Glomerular endothelial cell (primary cell): ENCODE results near the gene TFPI. TPM values are rescaled to one million over a fixed set of nuclear protein-coding genes. Genes with fewer than 3 reads are reported as not detected.
"Not testable (repeated sequence)": the region's sequence is repeated elsewhere in the genome, so short reads cannot be mapped to it uniquely, and the experiment has no call there.

Experiments used
- DNase-seq: peaks from one replicate; pipeline ENCODE4 v3.0.0-alpha.2; 2011; ENCODE audit warnings: low read depth, low spot score; ENCODE audit errors: extremely low read depth
- total RNA-seq: library from RNA; depleted of rRNA; stranded (reverse); fragments of >200 nt; gene quantifications from 2 replicates; pipeline ENCODE4 v1.2.3, GENCODE V29; 2015

TFPI gene
- total RNA-seq, 1 donor from 2014 or later: 224 TPM

DNA sequence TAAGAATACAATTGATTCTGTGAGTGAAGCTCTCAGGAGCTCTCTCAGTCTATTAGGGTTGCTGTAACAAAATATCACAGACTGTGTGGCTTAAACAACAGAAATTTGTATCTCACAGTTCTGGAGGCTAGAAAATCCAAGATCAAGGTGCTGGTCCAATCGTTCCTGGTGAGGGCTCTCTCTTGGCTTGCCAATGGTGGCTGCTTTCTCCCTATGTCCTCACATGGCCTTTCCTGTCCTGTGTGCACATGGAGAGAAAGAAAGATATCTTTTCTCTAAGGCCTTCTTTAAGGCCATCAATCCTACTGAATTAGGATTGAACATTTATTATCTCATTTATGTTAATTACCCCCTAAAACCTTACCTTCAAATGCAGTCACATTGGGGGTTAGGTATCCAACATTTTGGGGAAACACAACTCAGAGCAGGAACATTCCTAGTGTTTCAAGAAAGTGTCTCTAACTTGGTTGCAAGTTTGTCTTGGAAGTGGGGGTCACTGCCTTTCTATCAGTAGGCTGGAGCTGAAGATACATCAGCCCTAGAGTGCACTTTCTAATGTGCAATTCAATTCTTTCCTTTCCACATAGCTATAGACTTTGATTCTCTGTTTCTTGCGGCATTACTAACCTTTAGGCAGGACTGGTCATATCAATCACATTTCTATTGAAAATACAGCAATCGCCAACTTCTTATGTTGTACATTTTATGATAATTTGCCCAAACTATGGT is 24.8 kb downstream of the TFPI start:
- no peak for DNase-seq

DNA sequence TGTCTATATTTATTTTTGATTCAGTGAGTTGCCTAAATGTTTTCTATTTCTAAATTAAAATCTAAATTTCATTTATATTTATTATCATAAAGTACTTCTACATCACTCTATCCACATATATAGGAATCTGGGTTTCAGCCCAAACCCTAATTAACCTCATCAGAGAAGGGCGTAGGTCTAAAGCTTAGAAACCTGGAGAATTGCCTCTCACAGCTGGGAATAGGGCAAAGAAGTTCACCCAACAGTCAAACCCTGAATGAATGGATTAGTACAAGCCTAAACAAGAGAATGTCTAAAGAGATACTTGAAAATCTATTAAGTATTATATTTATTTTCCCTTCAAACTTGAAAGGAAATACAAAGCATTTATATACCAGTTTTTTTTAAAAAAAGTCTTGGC is 26.2 kb downstream of the TFPI start:
- DNase-seq: no peak

DNA sequence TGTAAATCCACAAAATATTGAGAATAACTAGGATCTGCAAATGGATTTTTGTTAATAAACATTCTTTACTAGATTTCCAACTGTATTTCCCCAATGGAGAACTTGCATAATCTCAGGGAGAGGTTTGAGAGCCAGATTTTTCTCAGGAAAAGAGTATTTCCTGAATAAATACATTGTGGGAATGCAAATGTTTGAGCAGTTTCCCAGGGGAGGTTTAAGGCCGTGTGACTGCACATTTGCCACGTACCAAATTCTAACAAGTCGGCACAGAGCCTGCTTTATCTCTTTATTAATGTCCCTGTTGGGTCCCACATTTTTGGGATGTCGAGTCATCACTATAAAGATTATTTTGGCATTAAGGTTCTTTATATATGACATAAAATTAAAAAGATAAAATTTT is 27.0 kb downstream of the TFPI start:
- peak; percentile 75 for DNase-seq

DNA sequence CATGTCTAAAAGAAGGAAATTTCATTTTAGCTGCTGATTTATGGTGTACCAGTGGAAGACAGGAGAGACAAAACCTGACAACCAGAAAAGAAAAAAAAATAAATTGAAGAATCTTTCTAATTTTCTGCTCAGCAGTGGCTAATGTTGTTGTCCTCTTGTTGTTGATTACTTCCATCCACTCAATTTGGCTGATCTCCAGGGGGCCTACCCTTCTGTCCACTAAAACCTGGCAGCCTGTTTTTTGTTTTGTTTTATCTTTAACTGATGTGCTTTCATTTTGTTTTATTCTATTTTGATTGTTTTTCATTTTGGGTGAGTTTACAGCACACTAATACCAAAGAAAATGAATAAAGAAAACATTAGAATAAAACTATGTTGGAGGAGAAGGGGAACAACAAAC is 27.4 kb downstream of the TFPI start:
- DNase-seq: no peak

DNA sequence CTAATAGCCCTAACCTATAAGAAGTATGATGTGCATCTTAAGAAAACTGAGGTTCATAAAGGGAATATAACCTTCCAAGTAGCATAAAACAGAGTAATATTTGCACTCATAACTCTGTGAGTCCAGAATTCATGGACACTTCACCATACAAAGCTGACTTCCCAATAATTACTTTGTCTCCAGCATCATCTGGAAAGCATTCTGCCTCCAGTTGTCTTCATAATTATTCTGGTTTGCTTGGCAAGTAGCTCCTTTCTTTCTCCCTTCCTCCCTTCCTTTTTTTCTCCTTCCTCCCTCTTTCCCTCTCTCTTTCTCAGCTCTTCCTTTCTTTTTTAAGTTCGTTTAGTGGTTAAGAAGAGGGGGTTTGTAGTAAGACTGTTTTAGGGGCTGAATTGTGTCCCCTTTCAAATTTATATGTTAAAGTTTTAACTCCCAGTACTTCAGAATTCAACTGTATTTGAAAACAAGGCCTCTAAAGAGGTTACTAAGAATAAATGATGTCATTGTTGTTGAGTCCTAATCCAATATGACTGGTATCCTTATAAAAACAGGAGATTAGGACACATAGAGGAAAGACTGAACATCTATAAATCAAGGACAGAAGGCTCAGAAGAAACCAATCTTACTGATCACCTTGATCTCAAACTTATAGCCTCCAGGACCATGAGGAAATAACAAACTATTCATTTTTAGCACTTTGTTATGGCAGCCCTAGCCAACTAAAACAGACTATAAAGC is 28.9 kb downstream of the TFPI start:
- no peak for DNase-seq

DNA sequence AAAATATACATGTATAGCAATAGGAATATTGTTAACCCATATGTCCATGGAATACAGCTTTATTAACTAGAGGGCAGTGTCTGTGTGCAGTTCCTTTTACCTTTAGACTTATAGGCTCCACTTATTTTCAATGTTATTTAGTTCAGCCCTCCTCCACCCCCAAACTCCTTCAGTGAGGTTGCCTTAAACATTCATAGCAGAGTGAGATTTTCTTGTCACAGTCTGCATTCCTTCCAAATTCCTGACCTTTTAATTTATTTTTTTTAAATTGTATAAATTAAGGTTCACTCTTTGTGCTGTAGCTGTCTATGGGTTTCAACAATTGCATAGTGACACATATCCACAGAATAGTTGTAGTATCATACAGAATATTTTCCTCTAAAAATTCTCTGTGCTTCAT is 30.9 kb downstream of the TFPI start:
- DNase-seq: no peak

DNA sequence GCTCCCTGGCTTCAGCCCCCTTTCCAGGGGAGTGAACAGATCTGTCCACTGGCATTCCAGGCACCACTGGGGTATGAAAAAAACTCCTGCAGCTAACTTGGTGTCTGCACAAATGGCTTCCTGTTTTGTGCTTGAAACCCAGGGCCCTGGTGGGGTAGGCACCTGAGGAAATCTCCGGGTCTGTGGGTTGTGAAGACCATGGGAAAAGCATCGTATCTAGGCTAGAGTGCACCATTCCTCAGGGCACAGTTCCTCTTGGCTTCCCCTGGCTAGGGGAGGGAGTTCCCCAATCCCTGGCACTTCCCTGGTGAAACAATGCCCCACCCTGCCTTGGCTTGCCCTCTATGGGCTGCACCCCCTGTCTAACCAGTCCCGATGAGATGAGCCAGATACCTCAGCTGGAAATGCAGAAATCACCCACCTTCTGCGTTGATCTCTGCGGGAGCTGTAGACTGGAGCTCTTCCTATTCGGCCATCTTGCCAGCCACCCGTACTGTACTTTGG is 34.1 kb downstream of the TFPI start:
- no peak for DNase-seq

DNA sequence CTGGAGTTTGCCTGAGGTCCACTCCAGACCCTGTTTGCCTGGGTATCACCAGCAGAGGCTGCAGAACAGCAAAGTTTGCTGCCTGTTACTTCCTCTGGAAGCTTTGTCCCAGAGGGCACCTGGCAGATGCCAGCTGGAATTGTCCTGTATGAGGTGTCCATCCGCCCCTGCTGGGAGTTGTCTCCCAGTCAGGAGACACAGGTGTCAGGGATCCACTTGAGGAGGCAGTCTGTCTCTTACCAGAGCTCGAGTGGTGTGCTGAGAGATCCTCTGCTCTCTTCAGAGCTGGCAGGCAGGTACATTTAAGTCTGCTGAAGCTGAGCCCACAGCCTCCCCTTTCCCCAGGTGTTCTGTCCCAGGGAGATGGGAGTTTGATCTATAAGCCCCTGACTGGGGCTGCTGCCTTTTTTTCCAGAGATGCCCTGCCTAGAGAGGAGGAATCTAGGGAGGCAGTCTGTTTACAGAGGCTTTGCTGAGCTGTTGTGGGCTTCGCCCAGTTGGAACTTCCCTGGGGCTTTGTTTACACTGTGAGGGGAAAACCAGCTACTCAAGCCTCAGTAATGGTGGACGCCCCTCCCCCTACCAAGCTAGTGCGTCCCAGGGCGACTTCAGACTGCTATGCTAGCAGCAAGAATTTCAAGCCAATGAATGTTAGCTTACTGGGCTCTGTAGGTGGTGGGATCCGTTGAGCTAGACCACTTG is 34.7 kb downstream of the TFPI start:
- no peak for DNase-seq

DNA sequence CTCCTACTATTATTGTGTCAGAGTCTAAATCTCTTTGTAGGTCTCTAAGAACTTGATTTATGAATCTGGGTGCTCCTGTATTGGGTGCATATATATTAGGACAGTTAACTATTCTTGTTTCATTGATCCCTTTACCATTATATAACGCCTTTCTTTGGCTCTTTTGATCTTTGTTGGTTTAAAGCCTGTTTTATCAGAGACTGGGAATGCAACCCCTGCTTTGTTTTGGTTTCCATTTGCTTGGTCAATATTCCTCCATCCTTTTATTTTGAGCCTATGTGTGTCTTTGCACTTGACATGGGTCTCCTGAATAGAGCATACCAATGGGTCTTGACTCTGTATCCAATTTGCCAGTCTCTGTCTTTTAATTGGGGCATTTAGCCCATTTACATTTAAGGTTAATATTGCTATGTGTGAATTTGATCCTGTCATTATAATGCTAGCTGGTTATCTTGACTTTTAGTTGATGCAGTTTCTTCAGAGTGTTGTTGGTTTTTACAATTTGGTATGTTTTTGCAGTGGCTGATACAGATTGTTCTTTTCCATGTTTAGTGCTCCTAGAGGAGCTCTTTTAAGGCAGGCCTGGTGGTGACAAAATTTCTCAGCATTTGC is 36.4 kb downstream of the TFPI start:
- not testable (repeated sequence) for DNase-seq

DNA sequence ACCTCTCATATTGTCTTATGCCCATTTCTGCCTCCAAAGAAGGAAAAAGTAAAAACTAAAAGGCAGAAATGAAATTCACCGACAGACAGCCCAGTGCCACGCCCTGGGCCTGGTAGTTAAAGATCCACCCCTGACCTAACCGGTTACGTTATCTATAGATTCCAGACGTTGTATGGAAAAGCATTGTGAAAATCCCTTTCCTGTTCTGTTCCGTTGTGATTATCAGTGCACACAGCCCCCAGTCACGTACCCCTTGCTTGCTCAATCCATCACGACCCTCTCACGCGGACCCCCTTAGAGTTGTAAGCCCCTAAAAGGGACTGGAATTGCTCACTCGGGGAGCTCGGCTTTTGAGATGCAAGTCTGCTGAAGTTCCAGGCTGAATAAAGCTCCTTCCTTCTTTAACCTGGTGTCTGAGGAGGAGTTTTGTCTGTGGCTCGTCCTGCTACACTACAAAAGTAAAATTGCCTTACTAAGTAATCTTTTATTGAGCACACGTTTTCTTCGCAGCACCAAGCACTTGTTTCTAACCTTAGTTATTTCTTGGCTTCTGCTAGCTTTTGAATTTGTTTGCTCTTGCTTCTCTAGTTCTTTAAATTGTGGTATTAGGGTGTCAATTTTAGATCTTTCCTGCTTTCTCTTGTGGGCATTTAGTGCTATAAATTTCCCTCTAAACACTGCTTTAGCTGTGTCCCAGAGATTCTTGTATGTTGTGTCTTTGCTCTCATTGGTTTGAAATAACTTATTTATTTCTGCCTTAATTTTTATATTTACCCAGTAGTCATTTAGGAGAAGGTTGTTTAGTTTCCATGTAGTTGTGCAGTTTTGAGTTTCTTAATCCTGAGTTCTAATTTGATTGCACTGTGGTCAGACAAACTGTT is 37.4 kb downstream of the TFPI start:
- not testable (repeated sequence) for DNase-seq

DNA sequence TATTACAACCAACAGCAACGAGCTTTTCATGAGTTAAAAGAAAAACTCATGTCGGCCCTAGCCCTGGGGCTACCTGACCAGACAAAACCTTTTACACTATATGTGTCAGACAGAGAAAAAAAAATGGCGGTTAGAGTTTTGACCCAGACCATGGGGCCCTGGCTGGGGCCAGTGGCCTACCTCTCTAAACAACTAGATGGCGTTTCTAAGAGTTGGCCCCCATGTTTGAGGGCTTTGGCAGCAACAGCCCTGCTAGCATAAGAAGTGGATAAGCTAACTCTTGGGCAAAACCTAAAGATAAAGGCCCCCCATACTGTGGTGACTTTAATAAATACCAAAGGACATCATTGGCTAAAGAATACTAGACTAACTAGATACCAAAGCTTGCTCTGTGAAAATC is 39.3 kb downstream of the TFPI start:
- no peak for DNase-seq

DNA sequence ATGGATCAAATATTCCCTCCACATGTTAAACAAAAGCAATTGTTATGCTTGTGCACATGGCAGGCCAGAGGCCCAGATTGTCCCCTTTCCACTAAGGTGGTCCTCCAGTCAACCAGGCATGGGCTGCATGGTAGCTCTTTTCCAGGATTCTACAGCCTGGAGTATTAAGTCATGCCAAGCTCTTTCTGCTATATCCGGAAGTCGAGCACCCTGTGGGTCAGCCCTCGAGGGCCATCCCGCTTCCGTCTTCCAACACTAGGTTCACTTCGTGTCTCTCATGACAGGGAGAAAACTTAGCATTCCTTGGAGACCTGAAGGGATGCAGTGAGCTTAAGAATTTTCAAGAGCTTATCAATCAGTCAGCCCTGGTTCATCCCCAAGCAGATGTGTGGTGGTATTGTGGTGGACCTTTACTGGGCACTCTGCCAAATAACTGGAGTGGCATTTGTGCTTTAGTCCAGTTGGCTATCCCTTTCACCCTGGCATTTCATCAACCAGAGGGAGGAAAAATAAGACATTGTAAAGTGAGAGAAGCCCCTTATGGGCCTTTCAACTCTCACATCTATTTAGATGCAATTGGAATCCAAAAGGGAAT is 39.9 kb downstream of the TFPI start:
- not testable (repeated sequence) for DNase-seq

DNA sequence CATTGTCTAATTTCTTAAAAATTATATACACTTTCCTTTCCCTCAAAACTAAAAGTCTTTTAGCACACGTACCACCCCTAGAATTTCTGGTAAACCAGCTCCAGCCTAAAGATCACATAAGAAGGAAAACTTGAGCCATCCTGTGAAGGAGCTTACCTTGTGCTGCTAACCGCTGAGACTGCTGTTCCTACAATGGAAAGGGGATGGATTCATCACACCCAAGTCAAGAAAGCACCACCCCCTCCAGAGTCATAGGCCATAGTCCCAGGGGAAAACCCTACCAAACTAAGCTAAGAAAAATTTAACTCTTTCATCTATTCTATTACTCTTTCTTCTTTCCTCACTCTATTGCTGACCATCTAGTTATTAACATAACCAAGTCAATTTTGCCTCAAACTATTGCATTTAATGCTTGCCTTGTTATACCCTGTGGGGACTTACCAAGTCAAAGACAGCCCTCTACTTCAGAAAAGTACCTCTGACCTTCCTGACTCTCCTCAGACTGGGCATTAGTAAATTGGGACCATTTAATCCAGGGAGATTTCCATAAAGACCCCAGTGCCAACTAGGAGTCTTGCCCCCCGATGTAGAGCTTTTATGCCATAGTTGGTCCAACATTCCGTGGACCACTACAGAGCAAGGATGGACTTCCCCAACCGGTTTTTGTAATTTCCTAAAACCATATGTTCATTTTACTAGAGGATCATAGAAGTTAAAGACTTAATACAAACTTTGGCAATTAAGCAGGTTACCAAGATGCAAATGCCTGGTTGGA is 40.6 kb downstream of the TFPI start:
- DNase-seq: not testable (repeated sequence)

DNA sequence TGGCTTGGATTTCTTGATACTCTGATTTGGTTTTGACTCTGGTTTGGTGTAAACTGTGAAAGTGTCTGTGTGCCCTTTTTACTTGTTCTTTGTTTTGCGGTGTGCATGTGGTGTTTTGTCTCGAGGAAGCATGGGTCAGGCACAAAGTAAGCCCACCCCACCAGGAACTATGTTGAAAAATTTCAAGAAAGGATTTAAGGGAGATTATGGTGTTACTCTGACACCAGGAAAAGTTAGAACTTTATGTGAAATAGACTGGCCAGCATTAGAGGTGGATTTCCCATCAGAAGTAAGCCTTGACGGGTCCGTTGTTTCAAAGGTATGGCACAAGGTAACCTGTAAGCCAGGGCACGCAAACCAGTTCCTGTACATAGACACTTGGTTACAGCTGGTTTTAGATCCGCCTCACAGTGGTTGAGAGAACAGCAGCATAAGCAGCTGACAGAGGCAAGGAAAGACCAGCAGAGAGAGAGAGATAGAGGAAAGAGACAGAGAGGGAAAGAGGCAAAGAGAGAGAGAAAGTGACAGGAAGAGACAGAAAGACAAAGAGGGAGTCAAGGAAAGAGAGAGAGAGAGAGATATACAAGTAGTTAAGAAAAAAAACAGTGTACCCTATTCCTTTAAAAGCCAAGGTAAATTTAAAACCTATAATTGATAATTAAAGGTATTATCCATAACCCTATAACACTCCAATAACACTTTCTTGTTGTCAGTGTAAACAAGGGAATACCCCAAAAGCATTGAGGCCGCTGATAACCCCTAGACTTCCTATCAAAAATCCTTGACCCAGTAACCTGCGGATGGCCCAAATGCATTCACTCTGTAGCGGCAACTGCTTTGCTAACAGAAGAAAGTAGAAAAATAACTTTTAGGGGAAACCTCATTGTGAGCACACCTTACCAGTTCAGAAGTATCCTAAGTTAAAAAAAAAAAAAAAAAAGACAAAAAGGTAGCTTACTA is 42.6 kb downstream of the TFPI start:
- no peak for DNase-seq

DNA sequence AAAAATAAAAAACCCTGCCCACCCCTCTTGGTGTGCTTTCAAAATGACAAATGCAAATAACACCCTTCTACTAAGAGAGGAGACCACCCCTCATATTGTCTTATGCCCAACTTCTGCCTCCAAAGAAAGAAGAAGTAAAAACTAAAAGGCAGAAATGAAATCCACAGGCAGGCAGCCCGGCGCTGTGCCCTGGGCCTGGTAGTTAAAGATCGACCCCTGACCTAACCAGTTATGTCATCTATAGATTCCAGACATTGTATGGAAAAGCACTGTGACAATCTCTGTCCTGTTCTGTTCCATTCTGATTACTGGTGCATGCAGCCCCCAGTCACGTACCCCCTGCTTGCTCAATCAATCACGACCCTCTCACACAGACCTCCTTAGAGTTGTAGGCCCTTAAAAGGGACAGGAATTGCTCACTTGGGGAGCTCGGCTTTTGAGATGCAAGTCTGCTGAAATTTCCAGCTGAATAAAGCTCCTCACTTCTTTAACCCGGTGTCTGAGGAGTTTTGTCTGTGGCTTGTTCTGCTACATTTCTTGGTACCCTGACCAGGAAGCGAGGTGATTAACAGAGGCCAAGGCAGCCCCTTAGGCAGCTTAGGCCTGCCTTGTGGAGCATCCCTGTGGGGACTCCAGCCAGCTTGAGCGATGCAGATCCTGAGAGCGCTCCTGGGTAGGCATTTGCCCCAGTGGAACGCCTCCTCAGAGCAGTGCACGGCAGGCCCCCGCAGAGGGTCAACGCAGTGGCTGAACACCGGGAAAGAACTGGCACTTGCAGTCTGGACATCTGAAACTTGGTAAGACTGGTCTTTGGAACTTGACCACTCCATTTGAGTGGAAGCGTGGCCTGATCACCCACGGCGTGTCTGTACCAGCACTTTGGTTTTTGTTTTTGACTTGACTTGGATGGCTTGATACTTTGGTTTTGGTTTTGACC is 43.5 kb downstream of the TFPI start:
- DNase-seq: not testable (repeated sequence)

DNA sequence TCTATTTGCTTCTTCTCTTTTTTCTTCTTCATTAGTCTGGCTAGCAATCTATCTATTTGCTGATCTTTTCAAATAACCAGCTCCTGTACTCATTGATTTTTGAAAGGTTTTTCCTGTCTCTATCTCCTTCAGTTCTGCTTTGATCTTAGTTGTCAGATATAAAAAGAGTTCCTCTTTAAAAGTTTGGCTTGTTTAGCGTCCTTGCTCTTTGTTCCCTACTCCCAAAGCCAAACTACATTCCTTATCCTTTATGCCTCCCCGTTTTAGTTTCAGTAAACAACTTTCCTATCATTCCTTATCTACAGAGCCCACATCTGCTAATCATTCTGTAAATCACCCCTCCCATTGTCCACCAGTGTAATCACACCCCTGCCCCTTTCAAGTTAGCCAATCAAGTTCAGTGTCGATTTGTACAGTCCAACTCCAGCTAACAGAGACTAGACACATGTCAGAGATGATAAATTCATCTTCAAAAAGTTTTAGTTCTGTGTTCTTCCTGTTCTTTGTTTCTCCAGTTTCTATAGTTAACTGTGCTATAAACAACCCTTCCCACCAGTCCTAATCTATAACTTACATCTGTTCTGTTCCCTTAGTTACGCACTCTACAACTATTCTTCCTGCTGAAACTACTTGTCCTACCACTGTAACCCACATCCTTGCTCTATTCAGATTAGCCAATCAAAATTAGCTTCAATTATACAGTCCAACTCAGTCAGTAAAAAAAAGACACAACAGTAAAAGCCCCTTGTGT is 44.4 kb downstream of the TFPI start:
- DNase-seq: no peak
